Measurements from ENCODE around the gene ACTR8.

ACTR8 gene

DNA sequence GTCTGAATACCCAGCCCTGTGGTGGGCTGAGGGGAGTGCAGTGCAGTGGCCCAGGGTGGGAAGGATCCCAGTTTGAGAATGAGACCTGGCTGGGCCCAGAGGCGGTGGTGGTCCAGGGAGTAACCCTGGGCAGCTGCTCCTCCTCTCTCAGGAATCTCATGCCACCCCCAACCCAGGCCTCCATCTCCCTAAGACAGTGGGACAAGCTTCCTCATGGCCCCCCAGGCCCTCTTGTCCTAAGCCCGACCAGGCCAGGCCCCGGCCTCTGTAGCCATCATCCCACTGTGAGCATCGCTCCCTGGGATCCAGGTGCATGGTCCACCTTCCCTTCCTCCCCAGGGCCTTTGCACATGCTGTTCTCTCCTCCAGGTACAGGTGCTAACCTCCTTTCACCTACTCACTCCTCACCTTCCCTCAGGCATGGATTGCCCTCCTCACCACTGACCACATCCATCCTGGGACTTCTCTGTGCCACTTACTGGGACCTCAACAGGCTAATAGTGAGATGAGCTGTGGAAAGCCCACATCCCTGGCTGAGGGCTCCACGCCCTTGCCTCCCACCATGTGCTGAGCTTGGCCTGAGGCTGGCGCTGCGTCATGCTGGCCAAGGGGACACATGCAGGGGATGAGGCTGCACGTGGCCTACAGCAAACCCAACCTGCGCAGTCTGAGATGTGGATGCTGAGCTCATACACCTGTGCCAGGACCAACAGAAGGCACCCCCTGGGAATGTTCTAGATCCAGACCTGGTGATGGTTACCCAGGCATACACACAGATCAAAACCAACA lies 45.7 kb downstream of the ACTR8 start:
- no peak for DNase-seq (ENCODE audit: low read depth in 1 of 2, low spot score in 1 of 2)

DNA sequence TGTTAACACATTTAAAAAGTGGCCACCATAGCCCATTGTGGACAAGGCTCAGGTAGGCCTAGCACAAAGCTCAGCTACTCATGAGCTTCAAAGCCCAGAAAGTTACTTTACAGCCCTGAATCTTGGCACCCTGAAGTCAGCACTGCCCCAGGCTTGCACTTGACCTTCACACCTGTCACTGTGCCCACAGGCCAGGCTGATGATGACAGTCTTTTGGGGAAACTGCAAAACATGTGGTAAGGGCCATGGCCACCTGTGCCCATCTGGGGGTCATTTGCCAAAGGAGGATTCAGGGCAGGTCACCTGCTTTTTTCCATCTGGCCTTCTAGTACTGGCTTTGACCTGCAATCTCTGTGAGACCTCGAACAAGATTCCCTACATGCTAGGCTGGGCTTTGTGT lies 46.7 kb downstream of the ACTR8 start:
- DNase-seq (ENCODE audit: low read depth in 1 of 2, low spot score in 1 of 2) = no peak

DNA sequence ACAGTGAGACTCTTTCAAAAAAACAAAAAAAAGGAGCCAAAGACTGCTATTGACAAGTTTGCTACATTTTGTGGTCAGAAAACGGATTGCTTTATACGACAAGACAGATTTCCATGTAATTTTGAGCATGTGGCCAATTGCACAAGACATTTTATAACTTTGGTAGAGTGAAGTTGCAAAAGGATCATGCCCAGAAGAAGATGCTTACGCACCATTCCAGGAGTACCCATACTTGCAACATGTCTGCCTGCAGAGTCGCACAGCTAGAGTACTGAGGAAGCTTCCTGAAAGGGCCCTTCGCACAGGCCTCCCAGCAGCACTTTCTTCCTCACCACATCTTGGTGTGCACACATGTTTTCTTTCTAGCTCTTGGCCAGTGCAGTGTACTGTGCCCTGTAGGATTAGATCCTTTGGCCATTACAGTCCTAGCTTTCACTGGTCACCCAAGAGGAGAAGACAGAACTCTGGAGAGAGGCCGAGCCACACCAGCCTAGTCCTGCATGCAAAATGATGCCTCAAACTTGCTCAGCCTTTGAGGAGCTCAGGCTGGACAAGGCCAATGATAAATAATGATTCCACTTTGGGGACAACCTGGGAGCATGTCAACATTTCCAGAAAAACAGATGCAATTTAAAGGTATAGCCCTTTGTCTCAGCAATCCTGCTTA lies 47.4 kb downstream of the ACTR8 start:
- no peak for DNase-seq (ENCODE audit: low read depth in 1 of 2, low spot score in 1 of 2)

DNA sequence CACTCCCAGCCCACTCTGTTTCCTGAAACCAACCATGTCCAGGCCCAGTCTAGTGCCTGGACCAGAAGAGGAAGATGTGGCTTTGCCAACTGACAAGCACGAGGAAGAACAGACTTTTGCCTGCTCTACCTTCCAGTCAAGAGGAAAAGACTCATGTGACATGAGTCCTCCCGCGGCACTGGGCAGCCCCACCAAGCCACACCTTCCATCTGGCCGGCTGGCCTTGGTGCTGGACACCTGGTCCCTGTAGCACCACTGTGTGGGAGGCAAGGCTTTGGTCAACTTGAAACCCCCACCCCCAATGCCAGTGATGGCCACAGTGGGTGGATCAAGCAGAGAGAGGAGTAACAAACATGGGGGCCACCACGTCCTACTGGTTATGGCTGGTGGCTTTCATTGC lies 48.3 kb downstream of the ACTR8 start:
- no peak for DNase-seq (ENCODE audit: low read depth in 1 of 2, low spot score in 1 of 2)

DNA sequence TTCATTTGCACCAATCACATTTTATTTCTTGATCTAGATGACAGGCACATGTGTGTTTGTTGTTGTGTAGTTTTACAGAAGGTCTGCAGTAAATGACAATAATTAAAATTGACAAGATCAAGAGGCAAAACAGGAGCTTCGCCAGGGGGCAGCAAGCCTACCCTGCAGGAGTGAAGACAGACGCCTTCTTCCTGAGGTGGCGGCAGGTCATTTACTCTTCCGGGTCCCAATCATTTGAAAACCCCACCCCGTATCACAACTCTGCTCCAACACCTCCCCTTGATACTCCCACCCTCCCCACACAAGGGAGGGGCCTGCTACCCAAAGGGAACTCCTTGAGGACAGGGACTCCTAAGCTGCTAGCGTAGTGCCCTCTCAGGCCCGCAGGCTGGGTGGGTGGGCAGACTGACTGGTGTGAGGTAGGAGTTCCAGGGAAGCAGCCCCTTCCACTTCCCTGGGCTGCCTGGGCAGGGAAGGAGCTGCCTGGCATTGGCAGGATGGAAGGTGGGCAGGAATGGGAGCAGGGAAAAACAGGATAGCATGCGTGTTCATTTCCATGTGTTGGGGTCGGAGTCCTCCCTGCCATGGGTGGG lies 48.8 kb downstream of the ACTR8 start:
- no peak for DNase-seq (ENCODE audit: low read depth in 1 of 2, low spot score in 1 of 2)

DNA sequence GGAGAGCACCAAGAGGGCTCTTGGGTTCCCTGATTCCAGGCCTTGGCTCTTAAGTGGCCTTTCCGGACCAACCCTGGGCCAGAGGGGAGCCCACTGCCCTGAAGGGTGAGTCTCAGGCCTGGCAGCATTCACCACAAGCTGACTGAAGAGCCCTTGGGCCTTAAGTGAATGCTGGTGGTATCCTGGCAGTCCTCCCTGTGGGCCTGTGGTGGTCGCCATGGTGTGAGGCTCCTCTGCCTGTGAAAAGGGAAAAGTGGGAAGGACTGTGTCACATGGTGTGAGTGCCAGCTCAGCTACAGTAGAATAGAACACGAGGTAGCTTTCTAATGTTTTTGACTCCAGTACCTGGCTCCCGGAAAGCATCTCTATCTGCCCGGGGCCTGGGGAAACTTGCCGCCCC lies 51.0 kb downstream of the ACTR8 start:
- no peak for DNase-seq (ENCODE audit: low read depth in 1 of 2, low spot score in 1 of 2)

DNA sequence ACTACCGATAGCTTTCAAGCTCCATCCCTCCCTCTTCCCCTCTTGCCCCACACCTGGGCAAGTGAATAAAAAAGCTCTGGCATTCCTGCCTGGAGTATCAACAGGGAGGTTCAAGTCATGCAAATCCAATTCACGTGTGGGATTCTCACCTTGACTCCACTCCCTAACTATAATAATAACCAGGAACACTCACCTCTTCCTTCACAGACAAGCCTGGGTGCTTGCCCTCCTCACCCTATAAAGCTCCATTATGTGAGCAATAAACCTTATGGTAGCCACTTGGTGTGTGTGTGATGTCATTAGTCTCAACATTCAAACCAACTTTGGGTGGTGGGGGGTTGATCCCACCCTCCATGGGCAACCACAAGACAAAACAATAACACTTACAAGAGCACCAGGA lies 52.3 kb downstream of the ACTR8 start:
- DNase-seq (ENCODE audit: low read depth in 1 of 2, low spot score in 1 of 2) = no peak

DNA sequence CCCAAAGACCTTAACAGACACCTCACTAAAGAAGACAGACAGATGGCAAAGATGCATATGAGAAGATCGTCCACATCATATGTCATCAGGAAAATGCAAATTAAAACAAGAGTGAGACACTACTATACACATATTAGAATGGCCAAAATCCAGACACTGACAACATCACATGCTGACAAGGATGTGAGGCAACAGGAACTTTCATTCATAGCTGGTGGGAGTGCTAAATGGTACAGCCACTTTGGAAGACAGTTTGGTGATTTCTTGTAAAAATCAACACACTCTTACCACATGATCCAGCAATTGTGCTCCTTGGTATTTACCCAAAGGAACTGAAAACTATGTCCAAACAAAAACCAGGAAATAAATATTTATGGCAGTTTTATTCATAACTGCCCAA lies 53.4 kb downstream of the ACTR8 start:
- DNase-seq (ENCODE audit: low read depth in 1 of 2, low spot score in 1 of 2) = no peak

DNA sequence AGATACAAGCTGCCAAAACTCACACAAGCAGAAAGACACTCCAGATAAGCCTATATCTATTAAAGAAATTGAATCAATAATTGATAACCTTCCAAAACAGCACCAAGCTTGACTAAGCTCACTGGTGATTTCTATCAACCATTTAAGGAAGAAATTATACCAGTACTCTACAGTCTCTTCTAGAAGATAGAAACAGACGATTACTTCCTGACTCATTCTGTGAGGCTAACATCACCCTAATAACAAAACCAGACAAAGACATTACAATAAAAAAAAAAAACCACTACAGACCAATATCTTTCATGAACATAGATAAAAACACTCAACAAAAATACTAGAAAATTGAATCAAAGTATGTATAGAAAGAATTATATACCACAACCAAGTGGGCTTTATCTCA lies 55.9 kb downstream of the ACTR8 start:
- DNase-seq (ENCODE audit: low read depth in 1 of 2, low spot score in 1 of 2) = no peak

DNA sequence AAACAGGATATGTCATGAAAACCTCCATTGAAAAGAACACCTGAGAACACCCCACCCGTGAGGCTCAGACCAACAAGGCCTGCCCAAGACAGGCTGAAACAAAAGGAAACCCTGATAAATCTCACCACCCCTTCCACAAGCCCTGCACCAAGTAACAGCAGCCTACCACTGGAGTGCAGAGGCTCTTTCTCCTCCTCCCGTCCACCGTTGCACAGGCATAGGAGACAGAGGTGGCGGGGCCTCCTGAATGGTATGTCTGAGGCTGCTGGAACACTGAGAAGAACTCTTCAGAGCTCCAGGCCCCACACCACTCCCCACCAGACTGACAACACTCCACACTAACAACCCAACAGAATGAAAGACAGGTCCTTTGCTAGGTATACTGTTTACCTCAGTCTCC lies 57.2 kb downstream of the ACTR8 start:
- DNase-seq (ENCODE audit: low read depth in 1 of 2, low spot score in 1 of 2) = no peak

DNA sequence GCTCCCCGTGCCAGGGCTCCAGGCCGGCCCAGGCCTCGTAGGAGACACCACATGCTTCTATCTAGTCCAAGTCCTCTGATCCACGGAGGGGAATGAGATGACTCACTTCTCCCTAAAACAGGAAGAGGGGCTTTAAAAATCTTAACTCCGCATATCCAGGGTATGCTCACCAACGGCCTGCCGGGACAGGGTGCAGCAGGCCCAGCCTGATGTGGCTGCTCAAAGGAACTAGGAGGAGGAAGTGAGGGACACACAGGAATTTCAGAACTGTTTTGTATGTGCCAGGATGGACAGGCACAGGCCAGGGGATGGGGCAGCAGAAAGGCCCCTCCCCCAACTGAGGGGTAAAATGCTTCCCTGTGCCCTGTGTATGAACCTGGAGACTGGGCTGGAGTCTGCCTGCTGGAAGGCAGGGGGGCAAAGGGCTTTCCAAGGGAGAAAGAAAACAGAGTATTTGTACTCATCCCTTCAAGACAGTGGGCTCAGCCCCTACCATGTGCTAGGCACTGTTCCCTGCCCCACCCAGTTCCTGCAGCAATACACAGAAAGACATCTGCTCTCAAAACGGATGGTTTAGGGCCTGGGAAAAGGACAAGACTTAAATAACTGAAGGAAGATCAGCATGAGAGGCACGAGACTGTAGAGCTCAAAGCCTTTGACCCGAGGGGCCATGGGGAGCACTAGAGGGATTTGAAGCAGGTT lies 57.8 kb downstream of the ACTR8 start:
- DNase-seq (ENCODE audit: low read depth in 1 of 2, low spot score in 1 of 2) = no peak

DNA sequence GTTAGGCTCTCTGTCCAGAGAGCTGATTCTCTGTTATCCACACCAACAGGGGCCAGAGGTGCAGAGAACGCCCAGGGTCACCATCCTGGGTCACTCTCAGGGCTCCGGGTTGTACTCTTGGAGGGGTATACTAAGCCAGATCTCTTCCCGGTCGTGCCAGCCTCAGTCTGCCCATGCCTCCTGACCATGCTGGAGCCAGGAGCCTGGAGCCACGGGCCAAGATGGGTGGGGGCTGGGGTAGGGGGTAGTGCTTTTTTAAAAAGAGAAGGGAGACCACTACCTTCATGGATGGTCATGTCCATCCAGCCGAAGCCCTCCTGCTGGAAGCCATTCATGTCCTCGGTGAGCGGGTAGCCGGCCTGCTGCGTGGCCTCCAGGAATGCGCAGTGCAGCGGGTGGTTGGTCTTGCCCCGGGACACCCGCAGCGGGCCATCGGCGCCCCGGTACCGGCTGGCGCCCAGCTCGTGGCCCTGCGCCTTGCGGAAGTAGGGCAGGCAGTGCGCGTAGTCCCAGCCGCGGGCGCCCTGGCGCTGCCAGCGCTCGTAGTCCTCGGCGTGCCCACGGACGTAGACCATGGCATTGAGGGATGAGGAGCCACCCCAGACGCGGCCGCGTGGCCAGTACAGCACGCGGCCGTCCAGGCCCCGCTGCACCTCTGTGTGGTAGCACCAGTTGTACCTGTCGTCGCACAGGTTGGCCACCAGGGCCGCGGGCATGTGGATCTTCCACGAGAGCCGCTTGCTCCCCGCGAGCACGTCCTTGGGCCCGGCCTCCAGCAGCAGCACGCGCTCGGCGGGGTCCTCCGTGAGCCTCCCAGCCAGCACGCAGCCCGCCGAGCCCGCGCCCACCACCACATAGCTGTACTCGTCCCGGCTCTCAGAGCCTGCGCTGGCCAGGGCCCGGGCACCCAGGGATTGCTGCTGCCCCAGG lies 58.7 kb downstream of the ACTR8 start:
- DNase-seq (ENCODE audit: low read depth in 1 of 2, low spot score in 1 of 2) = no peak

DNA sequence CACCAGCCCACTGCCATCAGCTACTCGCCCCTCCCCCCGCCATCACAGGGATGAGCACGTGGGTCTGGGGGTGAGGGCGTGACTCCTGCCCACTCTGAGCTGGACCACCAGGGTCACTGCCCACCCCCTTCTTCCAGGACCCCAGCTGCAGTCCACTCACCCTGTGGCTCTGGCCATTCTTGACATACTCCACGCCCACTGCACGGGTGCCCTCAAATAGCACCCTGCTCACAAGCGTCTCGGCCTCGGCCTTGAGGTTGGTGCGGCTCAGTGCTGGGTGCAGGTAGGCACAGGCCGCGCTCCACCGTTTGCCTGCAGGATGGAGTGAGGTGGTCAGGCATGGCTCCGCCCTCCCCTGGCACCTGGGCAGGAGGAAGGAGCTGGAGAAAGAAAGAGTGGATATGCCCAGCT lies 59.6 kb downstream of the ACTR8 start:
- no peak for DNase-seq (ENCODE audit: low read depth in 1 of 2, low spot score in 1 of 2)

DNA sequence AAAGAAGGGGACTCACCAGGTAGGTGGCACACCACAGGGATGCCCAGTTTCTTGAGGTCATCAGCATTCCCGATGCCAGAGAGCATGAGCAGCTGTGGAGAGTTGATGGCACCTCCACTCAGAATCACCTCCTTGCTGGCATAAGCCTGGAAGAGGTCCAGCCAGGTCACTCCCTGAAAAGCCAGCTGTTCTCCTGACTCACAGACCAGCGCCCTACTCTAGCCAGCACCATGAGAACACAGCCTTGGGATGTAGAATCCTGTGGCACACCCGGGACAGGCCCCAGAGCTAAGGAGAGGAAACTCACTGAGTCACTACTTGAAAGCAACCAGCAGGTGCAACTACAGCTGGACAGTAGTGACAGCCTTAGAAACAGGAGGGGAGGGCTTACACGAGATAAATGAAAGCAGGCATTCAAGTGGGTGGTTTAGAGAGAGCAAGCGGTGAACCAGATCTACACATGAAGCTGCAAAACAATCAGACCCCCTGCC lies 60.3 kb downstream of the ACTR8 start:
- no peak for DNase-seq (ENCODE audit: low read depth in 1 of 2, low spot score in 1 of 2)

DNA sequence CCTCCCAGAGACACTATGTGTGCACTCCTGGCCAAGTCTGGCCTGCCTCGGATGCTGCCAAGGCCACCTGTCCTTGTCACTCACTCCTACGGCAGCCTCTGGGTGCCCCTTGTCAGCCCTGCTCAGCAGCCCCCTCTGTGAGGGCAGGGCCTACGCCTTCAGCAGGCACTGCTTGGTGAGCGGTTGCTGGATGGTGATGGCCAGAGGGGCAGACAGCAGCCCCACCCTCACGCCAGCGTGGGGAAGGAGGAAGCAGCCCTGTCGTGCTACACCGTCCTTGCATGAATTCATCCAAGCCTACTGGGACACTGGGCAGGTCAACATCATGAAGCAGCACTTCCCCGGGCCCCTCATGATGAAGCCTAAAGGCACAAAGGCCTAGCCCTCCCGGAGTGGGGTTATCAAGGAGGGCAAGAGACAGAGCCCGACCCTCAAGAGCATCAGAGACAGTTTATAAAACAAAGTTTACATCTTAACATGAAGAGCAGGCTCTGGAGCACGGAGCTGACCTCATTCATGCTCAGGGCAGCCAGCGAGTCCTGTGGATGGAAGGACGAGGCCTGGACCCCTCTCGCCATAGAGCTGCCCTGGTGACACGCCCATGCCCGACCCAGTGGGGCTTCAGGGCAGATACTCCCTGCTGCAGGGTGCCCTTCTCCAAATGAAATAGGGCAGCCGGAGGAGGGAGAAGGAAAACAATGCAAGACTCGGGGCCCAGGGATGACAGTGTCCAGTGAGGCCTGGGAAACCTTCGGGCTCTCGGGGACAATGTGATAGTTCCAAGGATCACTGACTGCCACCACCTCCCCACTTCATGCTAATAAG lies 61.0 kb downstream of the ACTR8 start:
- no peak for DNase-seq (ENCODE audit: low read depth in 1 of 2, low spot score in 1 of 2)

DNA sequence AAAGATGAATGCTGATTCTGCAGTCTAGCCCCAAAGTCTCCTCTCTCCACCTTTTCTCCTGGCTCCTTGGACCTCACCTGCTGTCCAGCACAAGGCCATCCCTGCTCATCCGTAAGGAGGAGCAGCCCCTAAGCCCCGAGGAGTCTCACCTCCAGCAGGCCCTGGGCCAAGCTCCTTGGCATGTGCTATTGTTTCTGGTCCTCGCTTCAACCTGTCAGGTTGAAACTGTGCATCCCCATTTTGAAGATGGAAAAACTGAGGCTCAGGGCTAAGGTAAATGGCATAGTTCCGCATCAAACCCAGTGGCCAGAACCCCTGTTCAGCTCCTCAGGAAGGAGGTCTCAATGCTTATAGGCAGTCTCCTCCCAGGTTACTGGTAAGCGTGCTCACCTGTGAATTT lies 61.9 kb downstream of the ACTR8 start:
- DNase-seq (ENCODE audit: low read depth in 1 of 2, low spot score in 1 of 2) = no peak

DNA sequence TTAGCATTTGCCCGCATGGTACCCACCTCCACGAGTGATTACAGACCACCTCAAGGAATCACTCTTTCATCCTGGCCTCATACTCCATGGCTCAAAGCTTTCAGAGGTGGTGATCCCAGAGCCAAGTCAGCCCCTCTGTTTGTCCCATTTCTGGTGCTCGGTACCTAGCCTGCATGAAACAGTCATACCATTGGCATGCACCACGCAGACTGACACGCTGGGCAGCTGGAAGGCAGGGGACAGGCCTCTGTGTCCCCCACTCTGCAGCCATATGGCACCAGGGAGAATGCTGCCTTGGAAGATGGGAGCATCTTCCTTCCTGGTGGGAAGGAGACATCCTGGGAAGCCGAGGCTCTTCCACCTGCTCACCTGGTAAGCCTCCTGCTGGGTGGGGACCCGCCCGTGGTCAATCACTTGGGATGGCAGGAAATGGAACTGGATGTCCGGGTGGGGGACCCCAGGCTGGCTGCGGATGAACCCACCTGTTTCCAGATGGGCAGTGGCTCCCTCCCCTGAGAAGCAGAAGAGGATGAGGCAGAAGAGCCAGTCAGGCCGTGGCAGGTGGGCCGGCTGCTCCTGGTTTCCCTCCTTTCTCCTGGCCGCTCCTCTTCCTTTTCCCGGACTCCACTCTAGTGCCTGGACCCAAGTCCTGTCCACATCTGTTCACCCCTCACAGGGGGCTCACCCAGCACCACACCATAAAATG lies 62.6 kb downstream of the ACTR8 start:
- DNase-seq (ENCODE audit: low read depth in 1 of 2, low spot score in 1 of 2) = no peak

DNA sequence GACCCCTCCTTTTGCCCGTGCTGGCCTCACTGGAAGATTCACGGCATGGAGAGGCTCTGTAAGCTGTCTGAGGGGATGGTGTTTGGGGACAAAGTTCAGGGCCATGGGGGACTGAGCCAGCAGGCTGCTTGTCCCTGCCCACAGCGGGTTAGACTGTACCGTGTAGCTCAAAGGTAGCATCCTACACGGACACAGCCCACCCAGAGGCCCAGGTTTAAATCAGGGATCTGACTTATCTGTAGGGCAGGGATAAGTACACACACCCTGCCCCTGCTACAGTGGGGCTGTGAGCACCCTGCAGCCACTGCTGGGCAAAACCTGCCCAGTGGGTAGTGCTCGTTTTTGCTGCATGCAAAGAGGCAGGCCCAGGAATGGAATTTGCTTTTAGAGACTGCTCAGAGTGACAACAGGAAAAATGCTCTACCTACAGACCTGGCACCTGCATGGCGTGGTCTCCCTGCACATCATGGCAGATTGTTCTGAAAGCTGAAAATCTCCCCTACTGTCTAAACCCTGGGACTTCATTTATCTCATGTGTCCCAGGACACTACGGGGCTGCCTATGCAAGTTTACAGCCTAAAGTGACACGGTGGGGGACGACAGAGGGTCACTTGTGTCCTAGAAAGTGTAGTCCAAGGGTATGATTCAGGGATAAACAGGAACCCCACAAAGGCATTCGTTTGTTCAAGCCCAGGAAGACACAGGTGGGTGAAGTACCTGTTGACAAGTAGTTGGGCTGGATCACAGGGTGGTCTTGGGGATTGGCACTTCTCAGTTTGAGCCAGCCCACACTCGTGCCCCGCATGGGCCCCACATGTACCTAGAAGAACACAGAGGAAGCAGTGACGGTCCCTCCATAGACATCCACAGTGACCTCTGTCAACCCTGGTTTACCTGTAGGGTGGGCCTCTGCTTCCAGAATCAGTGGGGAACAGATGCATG lies 63.5 kb downstream of the ACTR8 start:
- no peak for DNase-seq (ENCODE audit: low read depth in 1 of 2, low spot score in 1 of 2)

Measured in activated CD4-positive, alpha-beta T cell treated with anti-CD3 and anti-CD28 coated beads, Interleukin-2, amount 50 U/mL, for 24 hours (primary cell).